Prostate gland (tissue), 2 donors: ENCODE data around the gene SLC9A7. TPM values are rescaled to one million over a fixed set of nuclear protein-coding genes. Genes with fewer than 3 reads are reported as not detected.

Source experiments
- DNase-seq: peaks from one replicate; pipeline ENCODE4 v3.0.0-alpha.2; 2019; ENCODE audit warnings: low spot score
- H3K27ac ChIP-seq, 2 donors: fragments of 200-600 bp; sonication (generic); 2 replicates each; pipeline ENCODE4 v1.5.1; 2017 to 2019
- H3K27me3 ChIP-seq: fragments of 200-600 bp; sonication (generic); replicated peaks from 2 replicates; pipeline ENCODE4 v1.5.1; 2019; ENCODE audit not compliant: insufficient read depth
- H3K36me3 ChIP-seq, 2 donors: fragments of 200-600 bp; sonication (generic); 1 replicate in 1 of 2; 2 replicates in 1 of 2; pipeline versions ENCODE4 v1.5.1 to v1.8.1; 2017 to 2019
- H3K4me1 ChIP-seq: fragments of 200-600 bp; sonication (generic); replicated peaks from 2 replicates; pipeline ENCODE4 v1.5.1; 2019
- H3K4me3 ChIP-seq, 2 donors: fragments of 200-600 bp; sonication (generic); 2 replicates each; pipeline ENCODE4 v1.5.1; 2017 to 2019
- H3K9me3 ChIP-seq: fragments of 200-600 bp; sonication (generic); 2 replicates; pipeline ENCODE4 v1.5.1; 2017
- POLR2A ChIP-seq: fragments of 450-650 bp; IDR thresholded peaks from one replicate; pipeline ENCODE4 v1.6.1; 2016; ENCODE audit warnings: antibody characterized with exemption, mild to moderate bottlenecking
- POLR2AphosphoS5 ChIP-seq: sonication (generic); formaldehyde crosslinking; IDR thresholded peaks from one replicate; pipeline ENCODE4 v1.6.1; 2017; ENCODE audit warnings: antibody characterized with exemption
- WGBS: methylation state at CpG from one replicate; pipeline ENCODE4 v1.1.5; 2018; 5-methylcytosine and 5-hydroxymethylcytosine counted together
- intact Hi-C: fragments of 100-400 bp; cut with DNase I; formaldehyde crosslinking; loops from one replicate; pipeline ENCODE4 v1.14.2; 2022
- total RNA-seq, 2 donors: library from RNA; depleted of rRNA; stranded (reverse); fragments of >200 nt; gene quantifications; one replicate each; pipeline ENCODE4 v1.1.0, GENCODE V29; 2016
- TF ChIP-seq, protein P1 (sequence below), 4 experiments: fragments of 200-600 bp in 2 of 4; fragments of 450-650 bp in 2 of 4; sonication (generic) in 2 of 4; IDR thresholded peaks; 1 replicate in 3 of 4; 2 replicates in 1 of 4; pipeline ENCODE4 v1.5.1; 2016 to 2019; ENCODE audit warnings: antibody characterized with exemption in 4 of 4, mild to moderate bottlenecking in 2 of 4, moderate library complexity in 2 of 4

Gene SLC9A7
- total RNA-seq, 2 donors from 2014 or later, result 16.5 to 36.5 TPM

DNA sequence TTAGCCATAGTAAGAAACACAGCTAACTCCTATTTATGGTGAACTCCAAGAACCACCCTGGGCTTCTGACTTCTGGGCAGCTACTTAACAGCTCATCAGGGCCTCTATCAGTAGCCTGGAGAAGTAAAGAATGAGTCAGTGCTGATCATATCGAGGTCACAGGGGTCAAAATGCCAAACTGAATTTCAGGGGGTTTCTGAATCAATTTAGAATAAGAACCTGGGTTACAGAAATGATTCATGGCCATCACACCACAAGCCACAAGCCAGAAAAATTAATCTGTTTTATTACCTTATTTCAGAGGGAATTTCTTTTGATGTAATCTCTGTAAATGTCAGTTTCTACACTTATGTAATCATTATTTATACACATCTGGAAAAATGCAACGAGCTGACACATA is 121.0 kb downstream of the SLC9A7 start:
- no peaks in the 10 kb centered on the region for H3K27me3 ChIP-seq
- intact Hi-C loops, result no loop called here
- TF ChIP-seq POLR2AphosphoS5, result no peak
- TF ChIP-seq POLR2A, result no peak
- TF ChIP-seq, protein P1, sequence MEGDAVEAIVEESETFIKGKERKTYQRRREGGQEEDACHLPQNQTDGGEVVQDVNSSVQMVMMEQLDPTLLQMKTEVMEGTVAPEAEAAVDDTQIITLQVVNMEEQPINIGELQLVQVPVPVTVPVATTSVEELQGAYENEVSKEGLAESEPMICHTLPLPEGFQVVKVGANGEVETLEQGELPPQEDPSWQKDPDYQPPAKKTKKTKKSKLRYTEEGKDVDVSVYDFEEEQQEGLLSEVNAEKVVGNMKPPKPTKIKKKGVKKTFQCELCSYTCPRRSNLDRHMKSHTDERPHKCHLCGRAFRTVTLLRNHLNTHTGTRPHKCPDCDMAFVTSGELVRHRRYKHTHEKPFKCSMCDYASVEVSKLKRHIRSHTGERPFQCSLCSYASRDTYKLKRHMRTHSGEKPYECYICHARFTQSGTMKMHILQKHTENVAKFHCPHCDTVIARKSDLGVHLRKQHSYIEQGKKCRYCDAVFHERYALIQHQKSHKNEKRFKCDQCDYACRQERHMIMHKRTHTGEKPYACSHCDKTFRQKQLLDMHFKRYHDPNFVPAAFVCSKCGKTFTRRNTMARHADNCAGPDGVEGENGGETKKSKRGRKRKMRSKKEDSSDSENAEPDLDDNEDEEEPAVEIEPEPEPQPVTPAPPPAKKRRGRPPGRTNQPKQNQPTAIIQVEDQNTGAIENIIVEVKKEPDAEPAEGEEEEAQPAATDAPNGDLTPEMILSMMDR (IDR thresholded peaks at IDR 0.05), result no peak
- H3K4me3 ChIP-seq, result no peak overlapping the region
- no peaks in the 10 kb centered on the region for H3K36me3 ChIP-seq
- 75% methylated on average over 2 of the region's 2 CpGs for WGBS
- no peaks in the 10 kb centered on the region for H3K9me3 ChIP-seq
- DNase-seq, result no peak
- H3K4me1 ChIP-seq, result no peaks in the 10 kb centered on the region
- H3K27ac ChIP-seq, result no peak overlapping the region

DNA sequence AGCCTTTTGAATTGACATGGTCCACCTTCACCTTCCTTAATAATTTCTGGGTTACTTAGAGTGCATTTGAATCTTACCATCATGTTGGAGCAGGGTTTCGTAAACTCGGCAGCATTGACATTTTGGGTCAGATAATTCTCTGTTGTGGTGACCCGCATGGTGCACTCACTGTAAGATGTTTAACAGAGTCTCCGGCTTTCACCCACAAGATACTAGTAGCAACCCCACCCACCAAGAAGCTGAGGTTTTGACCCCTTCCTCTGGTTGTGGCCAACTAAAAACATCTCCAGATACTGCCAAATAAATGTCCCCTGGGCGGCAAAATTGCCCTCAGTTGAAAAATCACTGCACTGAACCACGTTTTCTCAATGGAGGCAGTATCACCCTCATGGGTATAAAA is 122.7 kb downstream of the SLC9A7 start:
- H3K9me3 ChIP-seq, result no peaks in the 10 kb centered on the region
- H3K36me3 ChIP-seq, result no peaks in the 10 kb centered on the region
- no peak overlapping the region for H3K4me3 ChIP-seq
- no peak for TF ChIP-seq POLR2A
- TF ChIP-seq, protein P1 (IDR thresholded peaks at IDR 0.05), result no peak
- no peak for TF ChIP-seq POLR2AphosphoS5
- no peaks in the 10 kb centered on the region for H3K27me3 ChIP-seq
- H3K27ac ChIP-seq, result no peak overlapping the region
- WGBS, result 85% methylated on average over 6 of the region's 6 CpGs
- H3K4me1 ChIP-seq, result no peaks in the 10 kb centered on the region
- intact Hi-C loops, result no loop called here
- DNase-seq, result no peak

DNA sequence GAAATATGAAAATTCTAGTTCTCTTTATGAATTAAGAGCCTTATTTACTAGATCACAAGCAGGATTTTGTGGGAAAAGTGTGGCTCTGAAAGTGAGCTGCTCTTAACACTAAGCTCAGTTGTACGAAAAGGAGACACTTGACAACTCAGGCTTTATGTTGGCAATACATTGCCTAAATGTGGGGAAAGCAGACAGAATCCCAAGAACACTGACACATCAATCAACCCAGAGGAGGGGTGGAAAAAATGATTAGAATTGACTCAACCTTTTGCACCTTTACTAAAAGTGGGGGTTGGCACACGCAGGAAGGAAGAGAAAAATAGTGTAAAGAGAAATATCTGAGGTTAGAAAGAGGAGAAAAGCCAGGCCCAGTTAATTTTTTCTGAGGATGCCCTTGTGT is 123.7 kb downstream of the SLC9A7 start:
- H3K36me3 ChIP-seq, result no peaks in the 10 kb centered on the region
- no peaks in the 10 kb centered on the region for H3K9me3 ChIP-seq
- H3K4me1 ChIP-seq, result no peaks in the 10 kb centered on the region
- no peaks in the 10 kb centered on the region for H3K27me3 ChIP-seq
- H3K27ac ChIP-seq, result no peak overlapping the region
- no peak overlapping the region for H3K4me3 ChIP-seq
- TF ChIP-seq POLR2AphosphoS5 (no peak), POLR2A (no peak)
- TF ChIP-seq, protein P1 (IDR thresholded peaks at IDR 0.05), result no peak
- DNase-seq, result no peak
- 94% methylated on average over 2 of the region's 2 CpGs for WGBS
- intact Hi-C loops, result no loop called here

DNA sequence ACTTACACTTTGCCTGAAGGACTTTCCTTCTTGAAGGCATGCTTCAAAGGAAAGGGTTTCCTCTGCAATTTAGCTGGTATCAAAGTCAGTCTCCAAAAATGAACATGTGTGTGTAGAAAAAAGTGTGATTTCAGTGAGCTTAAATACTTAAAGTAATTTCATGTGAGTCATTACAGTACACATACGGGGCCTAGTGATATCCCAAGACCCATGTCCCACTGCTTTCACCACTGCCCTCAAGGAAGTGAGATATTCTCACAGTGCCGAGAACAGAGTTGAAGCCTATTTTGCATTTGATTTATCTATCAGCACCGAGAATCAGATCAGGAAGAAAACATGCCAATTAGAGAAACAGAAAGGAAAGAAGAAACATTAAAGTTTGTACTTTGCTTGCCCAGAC is 124.3 kb downstream of the SLC9A7 start:
- Histone ChIP-seq H3K4me3 (no peak overlapping the region), H3K27me3 (no peaks in the 10 kb centered on the region), H3K27ac (no peak overlapping the region), H3K9me3 (no peaks in the 10 kb centered on the region), H3K4me1 (no peaks in the 10 kb centered on the region), H3K36me3 (no peaks in the 10 kb centered on the region)
- DNase-seq, result no peak
- intact Hi-C loops, result no loop called here
- TF ChIP-seq POLR2A (no peak), POLR2AphosphoS5 (no peak)
- TF ChIP-seq, protein P1 (IDR thresholded peaks at IDR 0.05), result no peak
- WGBS, result 65% methylated on average over 3 of the region's 3 CpGs

DNA sequence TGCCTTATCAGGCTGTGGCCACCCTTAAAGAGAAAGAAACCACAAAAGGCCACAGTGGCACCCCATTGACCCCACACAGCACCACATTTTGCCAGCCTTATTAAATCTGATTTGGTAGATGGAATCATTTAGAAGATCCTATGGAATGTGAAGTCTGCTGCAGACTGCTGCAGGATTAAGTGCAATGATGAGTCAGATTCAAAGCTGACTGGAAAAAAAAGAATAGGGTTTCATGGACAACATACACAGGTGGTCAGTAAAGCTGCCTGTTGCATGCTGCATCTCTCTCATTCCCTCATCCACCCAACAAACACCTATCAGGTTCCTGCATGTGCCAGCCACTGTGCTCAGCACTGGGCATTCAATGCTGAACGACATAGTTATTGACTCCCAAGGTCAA is 128.8 kb downstream of the SLC9A7 start:
- intact Hi-C loops, result no loop called here
- Histone ChIP-seq H3K9me3 (no peaks in the 10 kb centered on the region), H3K4me1 (no peaks in the 10 kb centered on the region), H3K4me3 (no peak overlapping the region), H3K27me3 (no peaks in the 10 kb centered on the region), H3K27ac (no peak overlapping the region), H3K36me3 (no peaks in the 10 kb centered on the region)
- whole genome bisulfite sequencing, result 89% methylated on average over 1 of the region's 1 CpG
- TF ChIP-seq, protein P1 (IDR thresholded peaks at IDR 0.05), result no peak
- TF ChIP-seq POLR2AphosphoS5 (no peak), POLR2A (no peak)
- no peak for DNase-seq
